ENCODE results near the gene CABLES2.

The CABLES2 gene

GRCh38 chr20:62407221-62407992, at the start of gene CABLES2:
CABLES2 (minus strand) TSS chr20:62407285; CDS start chr20:62407276, 9 bp downstream.
- peaks cover 25% of the 10 kb centered on the region for H3K4me1 Mint-ChIP-seq
- no peaks in the 10 kb centered on the region for H3K27me3 Mint-ChIP-seq
- no peaks in the 10 kb centered on the region for H3K36me3 Mint-ChIP-seq
- peak within 1 kb of the TSS; percentile 74 for H3K27ac Mint-ChIP-seq
- H3K9me3 Mint-ChIP-seq, result no peaks in the 10 kb centered on the region
- peak within 1 kb of the TSS; percentile 83 for H3K4me3 Mint-ChIP-seq

- H3K27me3 Mint-ChIP-seq, result peaks cover 1% of the 10 kb centered on the region
Observed at GRCh38 chr20:62455929-62456328, 48.8 kb upstream of the CABLES2 start.

DNA sequence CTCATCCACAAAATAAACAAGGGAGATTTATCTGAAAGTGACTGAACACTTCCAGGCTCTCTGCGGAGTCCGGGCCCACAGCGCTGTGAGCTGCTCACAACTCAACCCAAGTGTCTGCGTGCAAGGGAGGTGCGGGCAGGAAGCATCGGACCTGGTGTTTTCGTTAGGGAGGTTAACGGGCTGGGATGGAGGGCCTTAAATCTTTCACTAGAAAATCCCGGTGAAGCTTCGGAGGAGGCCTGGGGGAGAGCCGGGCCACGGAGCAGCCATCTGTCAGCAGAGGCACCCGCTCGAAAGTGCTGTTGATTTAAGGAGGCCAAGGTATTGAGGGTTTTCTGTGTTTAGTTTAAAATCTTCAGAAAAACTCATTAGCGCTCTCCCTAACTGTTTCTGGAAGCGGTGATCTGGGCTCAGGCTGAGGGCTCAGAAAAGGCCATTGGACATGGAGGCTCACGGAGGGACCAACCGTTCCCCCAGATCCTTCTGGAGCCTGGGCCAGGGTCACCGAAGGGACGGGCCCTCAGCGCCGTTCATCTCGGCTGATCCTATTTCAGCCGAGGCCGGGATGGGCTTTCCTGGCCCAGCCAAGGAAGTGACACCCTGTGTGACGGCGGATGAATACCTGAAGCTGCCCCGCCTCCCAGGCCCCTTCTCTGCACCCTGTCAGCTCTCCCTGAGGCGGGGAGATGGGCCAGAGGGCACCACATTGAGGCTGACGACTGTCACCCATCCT, 48.0 kb upstream of the CABLES2 start:
- H3K4me3 Mint-ChIP-seq, result no peak overlapping the region
- no peaks in the 10 kb centered on the region for H3K9me3 Mint-ChIP-seq
- no peaks in the 10 kb centered on the region for H3K36me3 Mint-ChIP-seq
- H3K27ac Mint-ChIP-seq, result peak overlapping the region; percentile 55
- no peaks in the 10 kb centered on the region for H3K4me1 Mint-ChIP-seq
- H3K27me3 Mint-ChIP-seq, result peaks cover 1% of the 10 kb centered on the region

More at GRCh38 chr20:62455929-62456328, 48.8 kb upstream of the CABLES2 start:
- no peaks in the 10 kb centered on the region for H3K4me1 Mint-ChIP-seq
- no peak overlapping the region for H3K4me3 Mint-ChIP-seq
- no peak overlapping the region for H3K27ac Mint-ChIP-seq
- no peaks in the 10 kb centered on the region for H3K36me3 Mint-ChIP-seq
- H3K9me3 Mint-ChIP-seq, result no peaks in the 10 kb centered on the region

GRCh38 chr20:62453186-62453808, 46.2 kb upstream of the CABLES2 start:
- Mint-ChIP-seq H3K9me3 (no peaks in the 10 kb centered on the region), H3K27ac (no peak overlapping the region), H3K4me3 (no peak overlapping the region), H3K27me3 (peaks cover 2% of the 10 kb centered on the region), H3K4me1 (no peaks in the 10 kb centered on the region), H3K36me3 (no peaks in the 10 kb centered on the region)

DNA sequence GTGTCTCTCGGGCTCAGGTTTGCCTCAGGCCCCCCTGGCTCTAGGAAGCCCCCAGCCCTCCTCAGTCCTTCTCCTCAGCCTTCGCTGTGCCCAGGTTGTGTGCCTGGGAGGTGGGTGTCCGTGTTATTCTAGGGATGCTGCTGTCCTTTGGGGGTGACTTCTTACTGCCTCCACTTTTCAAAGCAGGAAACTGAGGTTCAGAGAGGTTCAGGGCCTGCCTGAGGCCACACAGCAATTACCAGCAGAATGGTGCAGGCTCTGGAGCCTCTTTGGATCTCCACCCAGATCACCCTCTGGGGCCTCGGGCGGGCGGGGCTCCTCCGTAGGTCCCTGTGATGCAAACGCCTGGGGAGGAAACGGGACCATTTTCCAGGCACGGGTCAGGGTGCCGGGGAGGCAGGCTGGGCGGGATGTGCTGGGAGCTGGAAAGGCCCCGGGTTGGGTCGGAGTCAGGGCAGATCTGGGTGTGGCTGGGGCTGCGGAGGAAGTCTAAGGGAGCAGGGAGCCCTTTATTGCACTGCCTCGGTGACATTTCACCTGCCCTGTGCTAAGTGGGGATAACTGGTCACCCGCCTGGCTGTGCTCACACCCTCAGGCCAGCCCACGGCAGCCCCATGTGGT, 45.5 kb upstream of the CABLES2 start:
- no peak overlapping the region for H3K27ac Mint-ChIP-seq
- H3K4me3 Mint-ChIP-seq, result no peak overlapping the region
- H3K4me1 Mint-ChIP-seq, result no peaks in the 10 kb centered on the region
- no peaks in the 10 kb centered on the region for H3K36me3 Mint-ChIP-seq
- H3K9me3 Mint-ChIP-seq, result no peaks in the 10 kb centered on the region
- H3K27me3 Mint-ChIP-seq, result peaks cover 6% of the 10 kb centered on the region

DNA sequence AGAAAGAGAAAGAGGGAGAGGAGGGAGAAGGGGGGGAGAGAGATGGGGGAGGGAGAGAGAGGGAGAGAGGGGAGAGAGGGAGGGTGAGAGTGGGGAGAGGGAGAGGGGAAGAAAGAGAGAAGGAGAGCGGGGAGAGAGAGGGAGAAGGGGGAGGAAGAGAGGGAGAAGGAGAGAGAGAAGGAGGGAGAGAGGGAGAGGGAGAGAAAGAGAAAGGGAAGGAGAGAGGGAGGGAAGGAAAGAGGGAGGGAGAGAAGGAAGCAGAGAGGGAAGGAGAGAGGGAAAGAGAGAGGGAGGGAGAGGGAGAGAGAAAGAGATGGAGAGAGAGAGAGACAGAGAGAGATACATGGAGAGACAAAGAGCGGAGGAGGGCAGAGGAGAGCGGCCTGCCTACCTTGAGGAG, 44.9 kb upstream of the CABLES2 start:
- Mint-ChIP-seq H3K4me1 (no peaks in the 10 kb centered on the region), H3K9me3 (no peaks in the 10 kb centered on the region), H3K27me3 (peaks cover 6% of the 10 kb centered on the region), H3K4me3 (no peak overlapping the region), H3K27ac (no peak overlapping the region), H3K36me3 (no peaks in the 10 kb centered on the region)

DNA sequence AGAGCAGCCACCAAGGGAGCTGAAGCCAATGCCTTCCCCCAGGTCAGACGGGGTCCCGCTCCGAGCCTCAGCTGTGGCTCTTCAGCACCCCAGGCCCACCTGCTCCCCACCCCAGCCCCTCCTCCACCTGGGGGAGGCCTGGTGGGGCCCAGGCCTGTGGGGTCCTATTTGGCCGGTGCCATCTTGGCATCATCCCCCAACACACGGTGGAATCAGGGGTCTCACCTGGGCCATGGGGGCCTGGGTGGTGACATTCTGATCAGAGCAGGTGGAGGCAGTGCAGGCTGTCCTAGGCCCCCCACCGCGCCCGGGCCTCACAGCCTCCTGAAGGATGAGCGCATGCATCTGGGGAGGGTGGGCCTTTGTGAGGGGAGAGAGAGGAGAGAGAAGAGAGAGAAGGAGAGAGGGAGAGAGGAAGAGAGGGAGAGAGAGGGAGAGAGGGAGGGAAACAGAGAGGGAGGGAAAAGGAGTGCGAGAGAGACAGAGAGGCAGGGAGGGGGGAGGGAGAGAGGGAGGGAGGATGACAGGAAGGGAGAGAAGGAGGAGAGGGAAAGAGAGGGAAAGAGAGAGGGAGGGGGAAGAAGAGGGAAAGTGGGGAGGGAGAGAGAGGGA, 44.2 kb upstream of the CABLES2 start:
- Mint-ChIP-seq H3K4me3 (no peak overlapping the region), H3K9me3 (no peaks in the 10 kb centered on the region)

DNA sequence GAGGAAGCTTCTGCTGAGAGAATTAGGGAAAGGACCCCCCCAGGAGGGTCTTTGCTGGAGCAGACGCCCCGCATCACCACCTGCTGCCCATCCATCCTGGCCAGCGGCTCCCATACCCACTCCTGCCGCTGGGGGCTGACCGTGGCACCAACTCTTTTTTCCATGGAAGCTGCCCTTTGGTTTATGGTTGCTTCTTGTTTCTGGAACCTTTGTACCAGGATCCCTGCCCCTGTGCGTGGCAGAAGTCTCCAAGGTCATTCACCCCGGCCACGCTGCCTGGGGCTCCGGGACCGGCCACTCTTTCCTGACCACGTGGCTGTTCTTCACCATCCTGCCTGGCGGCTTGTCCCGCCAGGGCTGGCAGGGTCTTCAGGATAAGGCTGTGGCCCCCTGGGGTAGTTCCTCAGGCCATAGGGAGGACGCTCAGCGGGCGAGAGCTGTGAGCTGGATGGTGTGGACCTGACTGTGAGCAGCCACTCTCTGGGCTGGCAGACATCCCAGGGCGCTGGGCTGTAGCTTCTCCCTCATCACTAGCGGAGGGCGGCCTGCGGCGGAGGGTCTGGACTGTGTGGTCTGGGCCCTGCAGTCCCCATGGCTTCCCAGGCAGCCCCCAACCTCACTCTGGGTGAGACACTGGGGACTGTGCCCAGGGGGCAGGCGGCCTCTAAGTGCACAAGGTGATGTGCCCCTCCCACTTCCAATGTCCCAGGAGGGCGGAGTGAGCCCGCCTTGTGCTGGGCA, 43.0 kb upstream of the CABLES2 start:
- H3K4me1 Mint-ChIP-seq, result no peaks in the 10 kb centered on the region
- H3K36me3 Mint-ChIP-seq, result no peaks in the 10 kb centered on the region
- no peak overlapping the region for H3K27ac Mint-ChIP-seq
- H3K9me3 Mint-ChIP-seq, result no peaks in the 10 kb centered on the region
- peaks cover 4% of the 10 kb centered on the region for H3K27me3 Mint-ChIP-seq
- H3K4me3 Mint-ChIP-seq, result no peak overlapping the region

More for the DNA sequence above, 44.2 kb upstream of the CABLES2 start:
- Mint-ChIP-seq H3K4me1 (no peaks in the 10 kb centered on the region), H3K27me3 (peaks cover 6% of the 10 kb centered on the region), H3K27ac (no peak overlapping the region), H3K36me3 (no peaks in the 10 kb centered on the region)

DNA sequence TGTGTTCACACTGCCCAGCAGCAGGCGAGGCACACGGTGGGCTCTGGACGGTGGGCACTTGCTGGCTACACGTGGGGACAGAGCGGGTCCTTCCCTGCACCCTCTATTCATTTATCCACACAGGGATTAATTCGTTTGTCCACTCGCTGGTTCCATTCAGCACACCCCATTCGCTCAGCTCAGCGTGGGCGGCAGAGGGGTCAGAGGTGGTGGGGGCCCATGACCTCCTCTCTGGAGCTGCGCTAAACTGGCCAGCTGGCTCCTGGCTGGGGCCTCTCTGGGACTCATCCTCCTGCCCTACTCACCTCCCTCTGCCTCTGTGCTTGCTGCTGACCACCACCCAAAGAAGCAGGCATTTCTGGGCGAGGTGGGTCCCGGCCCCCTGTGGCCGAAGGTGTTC, 41.7 kb upstream of the CABLES2 start:
- Mint-ChIP-seq H3K27ac (no peak overlapping the region), H3K4me3 (no peak overlapping the region), H3K27me3 (peaks cover 4% of the 10 kb centered on the region), H3K9me3 (no peaks in the 10 kb centered on the region), H3K36me3 (no peaks in the 10 kb centered on the region), H3K4me1 (no peaks in the 10 kb centered on the region)

GRCh38 chr20:62448038-62448437, 41.0 kb upstream of the CABLES2 start:
- Mint-ChIP-seq H3K27ac (no peak overlapping the region), H3K9me3 (no peaks in the 10 kb centered on the region), H3K4me3 (no peak overlapping the region), H3K4me1 (no peaks in the 10 kb centered on the region), H3K27me3 (peaks cover 4% of the 10 kb centered on the region), H3K36me3 (no peaks in the 10 kb centered on the region)

DNA sequence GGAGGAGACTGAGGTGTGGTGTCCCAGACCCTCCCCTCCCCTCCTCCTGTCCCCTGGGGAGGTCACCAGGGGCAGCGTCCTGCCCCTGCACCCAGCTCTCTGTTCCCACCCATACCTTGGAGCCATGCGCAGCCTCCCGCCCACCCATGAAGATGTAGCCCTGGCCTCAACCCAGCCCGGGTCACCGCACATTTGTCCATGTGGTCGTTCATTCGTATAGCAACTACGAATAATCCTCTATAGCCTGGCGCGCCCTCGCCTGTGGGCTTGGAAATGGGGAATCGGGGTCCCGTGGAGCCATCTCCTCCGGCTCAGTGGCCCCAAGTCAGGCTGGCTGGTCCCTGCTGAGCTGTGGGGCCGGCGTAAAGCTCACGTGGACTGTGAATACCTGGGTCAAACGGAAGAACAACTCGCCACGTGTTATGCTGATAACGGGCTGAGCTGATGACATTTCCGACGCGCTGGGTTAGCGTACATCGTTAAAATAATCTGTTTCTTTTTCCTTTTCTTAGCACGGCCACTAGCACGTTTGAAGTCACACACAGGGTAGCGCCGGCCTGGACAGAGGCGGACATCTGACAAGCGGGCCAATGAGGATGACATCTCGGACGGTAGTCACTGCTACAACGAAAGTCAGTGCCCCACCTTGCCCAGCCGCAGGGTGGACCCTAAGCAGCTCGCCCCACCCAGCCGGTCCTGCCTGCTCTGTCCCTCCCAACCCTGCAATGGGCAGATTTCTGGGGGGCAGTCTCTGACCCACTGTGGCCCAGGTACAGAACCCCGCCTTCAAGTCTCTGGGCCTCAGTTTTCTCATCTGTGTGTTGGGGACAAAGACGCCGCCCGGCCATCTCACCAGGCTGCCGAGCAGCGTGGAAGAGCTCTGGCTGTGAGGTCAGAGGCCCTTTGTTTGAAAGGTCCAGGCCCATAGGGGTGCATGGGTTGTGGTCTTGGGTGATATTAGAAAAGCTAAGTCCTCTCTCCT, 40.1 kb upstream of the CABLES2 start:
- Mint-ChIP-seq H3K4me1 (no peaks in the 10 kb centered on the region), H3K27me3 (peaks cover 4% of the 10 kb centered on the region), H3K9me3 (no peaks in the 10 kb centered on the region), H3K36me3 (no peaks in the 10 kb centered on the region), H3K4me3 (no peak overlapping the region), H3K27ac (no peak overlapping the region)

DNA sequence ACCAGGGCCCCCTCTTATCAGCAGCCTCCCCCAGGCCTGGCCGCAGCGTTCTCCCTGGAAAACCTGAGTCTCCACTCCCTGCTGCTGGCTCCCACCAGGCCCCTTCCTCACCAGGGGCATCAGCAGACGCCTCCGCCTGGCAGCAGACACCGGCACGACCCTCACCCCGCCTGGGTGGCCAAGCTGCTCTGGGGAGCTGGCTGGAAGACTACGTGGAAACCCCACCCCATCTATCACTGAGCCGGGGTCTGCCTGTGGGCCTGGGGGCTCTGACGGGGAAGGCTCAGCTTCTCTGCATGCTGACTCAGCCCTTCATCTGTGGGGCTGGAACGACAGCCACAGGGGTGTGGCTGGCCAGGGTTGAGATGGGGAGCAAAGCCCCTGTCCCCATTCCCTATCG, 39.4 kb upstream of the CABLES2 start:
- Mint-ChIP-seq H3K4me1 (no peaks in the 10 kb centered on the region), H3K36me3 (no peaks in the 10 kb centered on the region), H3K27me3 (peaks cover 4% of the 10 kb centered on the region), H3K4me3 (no peak overlapping the region), H3K9me3 (no peaks in the 10 kb centered on the region), H3K27ac (no peak overlapping the region)

- no peaks in the 10 kb centered on the region for H3K36me3 Mint-ChIP-seq
- no peaks in the 10 kb centered on the region for H3K9me3 Mint-ChIP-seq
- H3K27ac Mint-ChIP-seq, result no peak overlapping the region
- H3K4me3 Mint-ChIP-seq, result no peak overlapping the region
- H3K27me3 Mint-ChIP-seq, result peaks cover 4% of the 10 kb centered on the region
- no peaks in the 10 kb centered on the region for H3K4me1 Mint-ChIP-seq
Observed at GRCh38 chr20:62445553-62446340, 38.7 kb upstream of the CABLES2 start.
